Measurements from ENCODE around the gene RRP15. TPM values are rescaled to one million over a fixed set of nuclear protein-coding genes. Genes with fewer than 3 reads are reported as not detected.

The RRP15 gene
- total RNA-seq: 7.2 and 17.2 TPM in 2 replicates

GRCh38 chr1:218284917-218285635 is at the start of gene RRP15:
RRP15 (plus strand) TSS chr1:218285293; CDS start chr1:218285317, 24 bp downstream.

GRCh38 chr1:218344814-218345672 is 60.0 kb downstream of the RRP15 start, which contains the start of gene TGFB2:
TGFB2 (plus strand) TSS chr1:218345336; CDS start chr1:218346702, 1,366 bp downstream.

Other genes starting within 250 kb of the RRP15 start
- 7.2 and 20.4 TPM in 2 replicates for gene TGFB2, start 60.0 kb downstream of the RRP15 start, total RNA-seq

Data from nasal cavity respiratory epithelium epithelial cell of viscerocranial mucosa (primary cell).